ENCODE measurements around the gene CDCA5. TPM values are rescaled to one million over a fixed set of nuclear protein-coding genes. Genes with fewer than 3 reads are reported as not detected.

CDCA5 gene
- total RNA-seq, 1 donor from 2014 or later, result 14.8 TPM

GRCh38 chr11:65102142-65103095 is 18.6 kb upstream of the CDCA5 start:
- TF ChIP-seq CTCF (IDR thresholded peaks at IDR 0.05; ENCODE audit: unreplicated experiment), result no peak
- H3K9me3 Mint-ChIP-seq (ENCODE audit: unreplicated experiment), result no peaks in the 10 kb centered on the region
- H3K27me3 Mint-ChIP-seq (ENCODE audit: unreplicated experiment), result peaks cover 10% of the 10 kb centered on the region
- no peak overlapping the region for H3K27ac Mint-ChIP-seq (ENCODE audit: unreplicated experiment)
- DNase-seq (ENCODE audit: low spot score), result no peak
- H3K4me3 Mint-ChIP-seq (ENCODE audit: unreplicated experiment), result no peak overlapping the region
- H3K36me3 Mint-ChIP-seq (ENCODE audit: low read depth, unreplicated experiment), result peaks cover 12% of the 10 kb centered on the region
- peaks cover 3% of the 10 kb centered on the region for H3K4me1 Mint-ChIP-seq (ENCODE audit: unreplicated experiment)

- no peak for DNase-seq (ENCODE audit: low spot score)
- peaks cover 3% of the 10 kb centered on the region for H3K36me3 Mint-ChIP-seq (ENCODE audit: low read depth, unreplicated experiment)
- H3K27me3 Mint-ChIP-seq (ENCODE audit: unreplicated experiment), result peaks cover 6% of the 10 kb centered on the region
- no peak for TF ChIP-seq CTCF (IDR thresholded peaks at IDR 0.05; ENCODE audit: unreplicated experiment)
- no peak overlapping the region for H3K27ac Mint-ChIP-seq (ENCODE audit: unreplicated experiment)
- H3K4me3 Mint-ChIP-seq (ENCODE audit: unreplicated experiment), result no peak overlapping the region
- peaks cover under 1% of the 10 kb centered on the region for H3K4me1 Mint-ChIP-seq (ENCODE audit: unreplicated experiment)
- H3K9me3 Mint-ChIP-seq (ENCODE audit: unreplicated experiment), result no peaks in the 10 kb centered on the region
Measured at GRCh38 chr11:65100674-65101350, 17.0 kb upstream of the CDCA5 start.

- Mint-ChIP-seq H3K27me3 (ENCODE audit: unreplicated experiment) (peaks cover 6% of the 10 kb centered on the region), H3K27ac (ENCODE audit: unreplicated experiment) (no peak overlapping the region), H3K4me3 (ENCODE audit: unreplicated experiment) (peak overlapping the region; percentile 95), H3K36me3 (ENCODE audit: low read depth, unreplicated experiment) (no peaks in the 10 kb centered on the region), H3K9me3 (ENCODE audit: unreplicated experiment) (no peaks in the 10 kb centered on the region), H3K4me1 (ENCODE audit: unreplicated experiment) (peaks cover 5% of the 10 kb centered on the region)
- no peak for TF ChIP-seq CTCF (IDR thresholded peaks at IDR 0.05; ENCODE audit: unreplicated experiment)
- DNase-seq (ENCODE audit: low spot score), result no peak
Measured at GRCh38 chr11:65096926-65097325, 13.1 kb upstream of the CDCA5 start.

- H3K27ac Mint-ChIP-seq (ENCODE audit: unreplicated experiment), result peak within 1 kb of the TSS; percentile 96
- H3K27me3 Mint-ChIP-seq (ENCODE audit: unreplicated experiment), result peaks cover 6% of the 10 kb centered on the region
- no peak for TF ChIP-seq CTCF (IDR thresholded peaks at IDR 0.05; ENCODE audit: unreplicated experiment)
- peaks cover 5% of the 10 kb centered on the region for H3K4me1 Mint-ChIP-seq (ENCODE audit: unreplicated experiment)
- H3K36me3 Mint-ChIP-seq (ENCODE audit: low read depth, unreplicated experiment), result no peaks in the 10 kb centered on the region
- H3K4me3 Mint-ChIP-seq (ENCODE audit: unreplicated experiment), result peak within 1 kb of the TSS; percentile 95
- no peaks in the 10 kb centered on the region for H3K9me3 Mint-ChIP-seq (ENCODE audit: unreplicated experiment)
- peak; percentile 76 for DNase-seq (ENCODE audit: low spot score)
Measured at GRCh38 chr11:65095974-65096806, 12.3 kb upstream of the CDCA5 start, which contains the start of gene VPS51. Gene VPS51 (plus strand): TSS chr11:65096214. CDS start chr11:65096251, 37 bp downstream.
